Breast epithelium (tissue), 3 donors: ENCODE results near the gene RUNDC3A.

Source experiments
- POLR2AphosphoS5 ChIP-seq, 3 donors: sonication (generic); formaldehyde crosslinking; IDR thresholded peaks; one replicate each; pipeline ENCODE4 v1.6.1; 2017; ENCODE audit warnings: antibody characterized with exemption in 3 of 3
- TF ChIP-seq, protein P1 (sequence below), 3 donors: fragments of 450-650 bp; IDR thresholded peaks; one replicate each; pipeline ENCODE4 v1.5.1; 2016 to 2017; ENCODE audit warnings: antibody characterized with exemption in 3 of 3, mild to moderate bottlenecking in 3 of 3, moderate library complexity in 3 of 3

DNA sequence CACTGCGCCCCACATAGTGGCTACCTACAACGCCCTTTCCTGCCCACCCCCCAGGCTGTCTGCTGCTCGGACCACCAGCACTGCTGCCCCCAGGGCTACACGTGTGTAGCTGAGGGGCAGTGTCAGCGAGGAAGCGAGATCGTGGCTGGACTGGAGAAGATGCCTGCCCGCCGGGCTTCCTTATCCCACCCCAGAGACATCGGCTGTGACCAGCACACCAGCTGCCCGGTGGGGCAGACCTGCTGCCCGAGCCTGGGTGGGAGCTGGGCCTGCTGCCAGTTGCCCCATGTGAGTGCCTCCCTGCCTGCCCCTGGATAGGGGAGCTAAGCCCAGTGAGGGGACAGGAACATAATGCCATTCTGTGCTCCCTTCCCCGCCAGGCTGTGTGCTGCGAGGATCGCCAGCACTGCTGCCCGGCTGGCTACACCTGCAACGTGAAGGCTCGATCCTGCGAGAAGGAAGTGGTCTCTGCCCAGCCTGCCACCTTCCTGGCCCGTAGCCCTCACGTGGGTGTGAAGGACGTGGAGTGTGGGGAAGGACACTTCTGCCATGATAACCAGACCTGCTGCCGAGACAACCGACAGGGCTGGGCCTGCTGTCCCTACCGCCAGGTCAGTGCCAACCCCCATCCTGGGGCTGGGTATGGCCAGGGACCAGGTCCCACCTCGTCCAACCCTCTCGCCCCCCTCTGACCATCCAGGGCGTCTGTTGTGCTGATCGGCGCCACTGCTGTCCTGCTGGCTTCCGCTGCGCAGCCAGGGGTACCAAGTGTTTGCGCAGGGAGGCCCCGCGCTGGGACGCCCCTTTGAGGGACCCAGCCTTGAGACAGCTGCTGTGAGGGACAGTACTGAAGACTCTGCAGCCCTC is 43.8 kb downstream of the RUNDC3A start:
- TF ChIP-seq POLR2AphosphoS5 (IDR thresholded peaks at IDR 0.05): no peak
- TF ChIP-seq, protein P1, sequence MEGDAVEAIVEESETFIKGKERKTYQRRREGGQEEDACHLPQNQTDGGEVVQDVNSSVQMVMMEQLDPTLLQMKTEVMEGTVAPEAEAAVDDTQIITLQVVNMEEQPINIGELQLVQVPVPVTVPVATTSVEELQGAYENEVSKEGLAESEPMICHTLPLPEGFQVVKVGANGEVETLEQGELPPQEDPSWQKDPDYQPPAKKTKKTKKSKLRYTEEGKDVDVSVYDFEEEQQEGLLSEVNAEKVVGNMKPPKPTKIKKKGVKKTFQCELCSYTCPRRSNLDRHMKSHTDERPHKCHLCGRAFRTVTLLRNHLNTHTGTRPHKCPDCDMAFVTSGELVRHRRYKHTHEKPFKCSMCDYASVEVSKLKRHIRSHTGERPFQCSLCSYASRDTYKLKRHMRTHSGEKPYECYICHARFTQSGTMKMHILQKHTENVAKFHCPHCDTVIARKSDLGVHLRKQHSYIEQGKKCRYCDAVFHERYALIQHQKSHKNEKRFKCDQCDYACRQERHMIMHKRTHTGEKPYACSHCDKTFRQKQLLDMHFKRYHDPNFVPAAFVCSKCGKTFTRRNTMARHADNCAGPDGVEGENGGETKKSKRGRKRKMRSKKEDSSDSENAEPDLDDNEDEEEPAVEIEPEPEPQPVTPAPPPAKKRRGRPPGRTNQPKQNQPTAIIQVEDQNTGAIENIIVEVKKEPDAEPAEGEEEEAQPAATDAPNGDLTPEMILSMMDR (IDR thresholded peaks at IDR 0.05): no peak
